PFSK-1 (cell line): ENCODE data around the gene TMEM218.

Experiments used
- FOXP2 ChIP-seq: optimal IDR thresholded peaks from 2 replicates; pipeline ENCODE3; 2011; ENCODE audit warnings: borderline replicate concordance, control low read depth, inconsistent platforms; ENCODE audit not compliant: insufficient read depth; ENCODE audit errors: extremely low read length, extremely low read depth
- POLR2AphosphoS5 ChIP-seq: IDR thresholded peaks from 2 replicates; pipeline ENCODE4 v1.6.1; 2012; ENCODE audit warnings: low read depth, mild to moderate bottlenecking, control low read depth, low read length, moderate library complexity
- REST ChIP-seq, 2 experiments: IDR thresholded peaks; 2 replicates each; pipeline versions ENCODE4 v1.6.1 to v1.8.0; 2011 to 2012; ENCODE audit warnings: low read depth in 2 of 2, low read length in 2 of 2, control low read depth in 1 of 2, inconsistent platforms in 1 of 2, mild to moderate bottlenecking in 1 of 2, moderate library complexity in 1 of 2; ENCODE audit not compliant: insufficient read depth in 1 of 2
- SIN3A ChIP-seq: IDR thresholded peaks from 2 replicates; pipeline ENCODE4 v1.6.1; 2012; ENCODE audit warnings: mild to moderate bottlenecking, low read length, moderate library complexity, borderline replicate concordance; ENCODE audit not compliant: insufficient read depth
- TAF1 ChIP-seq: IDR thresholded peaks from 2 replicates; pipeline ENCODE4 v1.6.1; 2012; ENCODE audit warnings: low read length, control low read depth, borderline replicate concordance; ENCODE audit not compliant: insufficient read depth

Gene TMEM218

GRCh38 chr11:125123194-125123946 lies 11.9 kb upstream of the TMEM218 start:
- no peak for TF ChIP-seq SIN3A
- no peak for TF ChIP-seq REST (IDR thresholded peaks at IDR 0.05; ENCODE audit: insufficient read depth in 1 of 2, low read depth in 2 of 2, low read length in 2 of 2)
- TF ChIP-seq FOXP2 = no peak
- no peak for TF ChIP-seq TAF1
- no peak for TF ChIP-seq POLR2AphosphoS5

- TF ChIP-seq FOXP2 (no peak), TAF1 (no peak), REST (IDR thresholded peaks at IDR 0.05; ENCODE audit: insufficient read depth in 1 of 2, low read depth in 2 of 2, low read length in 2 of 2) (no peak), SIN3A (no peak), POLR2AphosphoS5 (no peak)
Observed at GRCh38 chr11:125117429-125117828, 6.0 kb upstream of the TMEM218 start.

- no peak for TF ChIP-seq SIN3A
- no peak for TF ChIP-seq REST (IDR thresholded peaks at IDR 0.05; ENCODE audit: insufficient read depth in 1 of 2, low read depth in 2 of 2, low read length in 2 of 2)
- TF ChIP-seq TAF1 = no peak
- no peak for TF ChIP-seq FOXP2
- no peak for TF ChIP-seq POLR2AphosphoS5
Observed at GRCh38 chr11:125114518-125114917, 3.1 kb upstream of the TMEM218 start.

- no peak for TF ChIP-seq FOXP2
- TF ChIP-seq REST (IDR thresholded peaks at IDR 0.05; ENCODE audit: insufficient read depth in 1 of 2, low read depth in 2 of 2, low read length in 2 of 2) = no peak
- no peak for TF ChIP-seq SIN3A
- no peak for TF ChIP-seq TAF1
- no peak for TF ChIP-seq POLR2AphosphoS5
Observed at GRCh38 chr11:125112208-125112604, 780 bp upstream of the TMEM218 start.

- TF ChIP-seq POLR2AphosphoS5 (no peak), REST (IDR thresholded peaks at IDR 0.05; ENCODE audit: insufficient read depth in 1 of 2, low read depth in 2 of 2, low read length in 2 of 2) (no peak), FOXP2 (no peak), TAF1 (no peak), SIN3A (no peak)
Observed at GRCh38 chr11:125111001-125111342, 454 bp downstream of the TMEM218 start.
